ENCODE results near the gene PTPRT.
"Not testable (repeated sequence)": the region's sequence is repeated elsewhere in the genome, so short reads cannot be mapped to it uniquely, and the experiment has no call there.

The PTPRT gene

DNA sequence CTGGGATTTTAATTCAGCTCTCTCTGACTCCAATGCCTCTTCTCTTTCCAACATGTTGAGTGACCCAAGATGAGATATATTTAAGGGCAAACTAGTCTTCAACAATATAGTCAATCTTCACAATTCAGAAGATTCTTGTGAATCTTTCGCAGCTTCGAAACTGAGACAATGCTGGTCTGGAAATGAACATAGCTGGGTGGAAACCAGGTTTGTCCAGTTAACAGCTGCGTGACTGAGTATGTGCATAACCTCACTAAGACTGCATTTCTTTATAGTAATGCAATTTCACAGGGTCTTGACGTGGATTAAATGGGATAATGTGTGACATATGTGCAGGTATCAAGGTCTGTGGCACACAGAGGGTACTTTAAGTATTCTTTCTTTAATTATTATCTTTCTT is 18.9 kb downstream of the PTPRT start:
- TF ChIP-seq, protein P1, sequence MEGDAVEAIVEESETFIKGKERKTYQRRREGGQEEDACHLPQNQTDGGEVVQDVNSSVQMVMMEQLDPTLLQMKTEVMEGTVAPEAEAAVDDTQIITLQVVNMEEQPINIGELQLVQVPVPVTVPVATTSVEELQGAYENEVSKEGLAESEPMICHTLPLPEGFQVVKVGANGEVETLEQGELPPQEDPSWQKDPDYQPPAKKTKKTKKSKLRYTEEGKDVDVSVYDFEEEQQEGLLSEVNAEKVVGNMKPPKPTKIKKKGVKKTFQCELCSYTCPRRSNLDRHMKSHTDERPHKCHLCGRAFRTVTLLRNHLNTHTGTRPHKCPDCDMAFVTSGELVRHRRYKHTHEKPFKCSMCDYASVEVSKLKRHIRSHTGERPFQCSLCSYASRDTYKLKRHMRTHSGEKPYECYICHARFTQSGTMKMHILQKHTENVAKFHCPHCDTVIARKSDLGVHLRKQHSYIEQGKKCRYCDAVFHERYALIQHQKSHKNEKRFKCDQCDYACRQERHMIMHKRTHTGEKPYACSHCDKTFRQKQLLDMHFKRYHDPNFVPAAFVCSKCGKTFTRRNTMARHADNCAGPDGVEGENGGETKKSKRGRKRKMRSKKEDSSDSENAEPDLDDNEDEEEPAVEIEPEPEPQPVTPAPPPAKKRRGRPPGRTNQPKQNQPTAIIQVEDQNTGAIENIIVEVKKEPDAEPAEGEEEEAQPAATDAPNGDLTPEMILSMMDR (IDR thresholded peaks at IDR 0.05) = no peak
- TF ChIP-seq ZFX (IDR thresholded peaks at IDR 0.05; ENCODE audit: borderline replicate concordance) = no peak
- no peak overlapping the region for H3K27ac ChIP-seq

- TF ChIP-seq, protein P1 (IDR thresholded peaks at IDR 0.05) = no peak
- no peak for TF ChIP-seq ZFX (IDR thresholded peaks at IDR 0.05; ENCODE audit: borderline replicate concordance)
- no peak overlapping the region for H3K27ac ChIP-seq
These were observed 22.1 kb downstream of the PTPRT start for GRCh38 chr20:43167615-43168014.

GRCh38 chr20:43167021-43167420 is 22.7 kb downstream of the PTPRT start:
- TF ChIP-seq, protein P1 (IDR thresholded peaks at IDR 0.05) = no peak
- TF ChIP-seq ZFX (IDR thresholded peaks at IDR 0.05; ENCODE audit: borderline replicate concordance) = no peak

DNA sequence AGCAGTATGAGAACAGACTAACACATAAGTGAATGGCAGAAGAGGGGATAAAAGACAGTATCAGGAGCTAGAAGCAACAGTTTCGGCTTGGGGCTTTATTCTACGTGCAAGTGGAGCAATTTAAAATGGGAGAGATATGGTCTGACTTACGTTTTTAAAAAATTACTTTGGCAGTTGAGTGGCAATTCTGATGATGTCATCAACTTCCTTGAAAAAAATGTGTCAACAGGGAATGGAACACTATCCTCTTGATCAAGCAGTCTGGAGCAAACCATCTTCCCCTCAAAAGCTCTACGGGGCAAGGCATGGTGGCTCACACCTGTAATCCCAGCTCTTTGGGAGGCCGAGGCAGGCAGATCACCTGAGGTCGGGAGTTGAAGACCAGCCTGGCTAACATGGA is 24.1 kb downstream of the PTPRT start:
- no peak for TF ChIP-seq ZFX (IDR thresholded peaks at IDR 0.05; ENCODE audit: borderline replicate concordance)
- TF ChIP-seq, protein P1 (IDR thresholded peaks at IDR 0.05) = no peak
- H3K27ac ChIP-seq = no peak overlapping the region

More at GRCh38 chr20:43167021-43167420, 22.7 kb downstream of the PTPRT start:
- H3K27ac ChIP-seq = no peak overlapping the region

DNA sequence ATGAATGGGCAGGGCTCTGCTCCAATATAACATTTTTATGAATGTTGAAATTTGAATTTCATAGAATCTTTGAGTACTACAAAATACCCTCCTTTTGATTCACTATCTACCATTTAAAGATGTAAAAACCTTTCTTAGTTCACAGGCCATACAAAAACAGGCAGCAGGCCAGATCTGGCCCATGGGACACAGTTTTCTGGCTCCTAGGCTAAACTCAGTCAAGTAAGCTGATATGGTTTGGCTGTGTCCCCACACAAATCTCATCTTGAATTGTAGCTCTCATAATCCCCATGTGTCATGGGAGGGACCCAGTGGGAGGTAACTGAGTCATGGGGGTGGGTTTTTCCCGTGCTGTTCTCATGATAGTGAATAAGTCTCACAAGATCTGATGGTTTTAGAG is 25.0 kb downstream of the PTPRT start:
- not testable (repeated sequence) for H3K27ac ChIP-seq

DNA sequence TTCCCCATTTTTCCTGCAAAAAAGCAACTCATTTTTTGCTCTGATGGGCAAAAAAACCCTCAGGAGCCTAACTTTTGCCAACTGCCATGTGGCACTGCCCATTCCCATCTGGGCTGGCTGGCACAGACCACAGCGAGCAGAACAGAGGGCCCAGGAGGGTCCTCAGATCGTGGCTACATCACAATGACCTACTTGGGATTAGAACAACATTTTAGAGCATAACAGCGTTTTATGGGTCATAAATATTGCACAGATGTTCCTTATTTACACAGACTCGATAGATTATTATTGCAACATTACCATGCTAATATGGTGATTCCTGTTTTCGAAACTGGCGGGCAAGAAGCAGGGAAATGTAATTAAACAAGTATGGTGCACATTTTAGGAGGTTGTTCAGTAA is 28.0 kb downstream of the PTPRT start:
- TF ChIP-seq ZFX (IDR thresholded peaks at IDR 0.05; ENCODE audit: borderline replicate concordance) = no peak
- TF ChIP-seq, protein P1 (IDR thresholded peaks at IDR 0.05) = no peak
- no peak overlapping the region for H3K27ac ChIP-seq

DNA sequence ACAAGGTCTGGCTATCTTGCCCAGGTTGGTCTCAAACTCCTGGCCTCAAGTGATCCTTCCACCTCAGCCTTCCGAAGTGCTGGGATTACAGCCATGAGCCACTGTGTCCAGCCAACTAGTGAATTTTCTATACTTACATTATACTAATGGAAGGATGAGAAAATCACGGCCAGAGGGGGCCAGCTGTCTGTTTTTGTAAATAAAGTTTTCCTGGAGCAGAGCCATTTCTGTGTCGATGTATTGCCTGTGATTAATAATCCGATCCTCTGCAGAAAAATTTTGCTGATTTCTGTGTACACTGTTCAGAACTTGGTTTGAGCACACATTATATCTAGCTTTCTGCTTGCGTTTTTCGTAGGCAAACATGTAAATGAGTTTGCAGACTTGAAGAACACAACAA is 28.8 kb downstream of the PTPRT start:
- TF ChIP-seq ZFX (IDR thresholded peaks at IDR 0.05; ENCODE audit: borderline replicate concordance) = no peak
- TF ChIP-seq, protein P1 (IDR thresholded peaks at IDR 0.05) = no peak
- no peak overlapping the region for H3K27ac ChIP-seq

DNA sequence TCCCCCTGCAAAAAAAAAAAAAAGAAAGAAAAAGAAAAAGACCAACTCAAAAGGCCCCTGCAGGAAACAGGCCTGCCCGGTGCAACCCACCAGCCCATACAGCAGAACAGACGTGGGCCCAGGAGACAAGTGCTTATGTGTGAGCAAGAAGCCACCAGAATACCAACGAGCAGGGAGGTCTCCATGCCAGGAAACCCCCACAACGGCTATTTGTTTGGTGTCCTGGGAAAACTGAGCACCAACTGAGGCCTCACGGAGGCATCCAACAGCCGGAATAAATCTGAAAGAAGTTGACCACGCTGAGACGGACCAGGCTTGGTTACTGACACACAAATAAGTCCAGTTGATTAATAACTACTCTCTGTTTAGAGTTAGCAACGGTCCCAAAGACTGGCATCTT is 29.7 kb downstream of the PTPRT start:
- no peak for TF ChIP-seq ZFX (IDR thresholded peaks at IDR 0.05; ENCODE audit: borderline replicate concordance)
- TF ChIP-seq, protein P1 (IDR thresholded peaks at IDR 0.05) = no peak
- H3K27ac ChIP-seq = no peak overlapping the region

All from 22Rv1 (cell line).